ENCODE measurements around the gene PRR5L. TPM values are rescaled to one million over a fixed set of nuclear protein-coding genes. Genes with fewer than 3 reads are reported as not detected.

The PRR5L gene
- total and polyA plus RNA-seq, 9 of the 15 experiments (the other 6 are each of a cell fraction or from before 2014, with no cell fraction given), result 0.11 to 0.60 (median 0.36) TPM; not detected in 2

GRCh38 chr11:36313750-36314433, 17.8 kb downstream of the PRR5L start:
- Histone ChIP-seq H3K27ac (ENCODE audit: extremely low read depth, low read depth, low read length) (no peak overlapping the region), H2AFZ (ENCODE audit: low read depth, low read length) (no peak overlapping the region), H3K4me1 (replicated peaks in 1 of 2; ENCODE audit: control insufficient read depth in 2 of 2, insufficient read depth in 2 of 2, low read length in 2 of 2) (no peaks in the 10 kb centered on the region), H3K36me3 (ENCODE audit: control insufficient read depth, insufficient read depth, low read length) (no peaks in the 10 kb centered on the region), H3K79me2 (ENCODE audit: control insufficient read depth, insufficient read depth, low read length) (no peaks in the 10 kb centered on the region), H3K9me1 (ENCODE audit: control insufficient read depth, insufficient read depth, low read length) (no peaks in the 10 kb centered on the region), H3K4me3 (no peak overlapping the region), H3K9ac (ENCODE audit: insufficient read depth in 1 of 2, low read depth in 2 of 2, low read length in 2 of 2) (no peak overlapping the region), H3K9me3 (replicated peaks; ENCODE audit: control insufficient read depth, insufficient read depth, low read depth, low read length) (no peaks in the 10 kb centered on the region), H3K4me2 (ENCODE audit: insufficient read depth, low read length) (no peak overlapping the region), H4K20me1 (replicated peaks; ENCODE audit: control insufficient read depth, insufficient read depth, low read length) (no peaks in the 10 kb centered on the region), H3K27me3 (ENCODE audit: control insufficient read depth in 2 of 2, insufficient read depth in 2 of 2, low read length in 2 of 2) (peaks cover 9 to 11% of the 10 kb centered on the region in 2 experiments; a peak in 2 of 5 replicates)
- BruUV-seq (replicated peaks), result no TSS peak
- in situ Hi-C loops (cut with MboI) (no loop called here), intact Hi-C loops (cut with micrococcal nuclease) (no loop called here)
- POLR2A ChIA-PET, result interaction anchor here (1.4 kb wide), 1 partner anchor 164 kb away, joined by 3 read pairs; no protein-coding TSS in a partner anchor
- DNase-seq (ENCODE audit: extremely low read depth in 1 of 4, low spot score in 3 of 4) (no peak), FAIRE-seq (no peak), ATAC-seq (no peak)
- 2% methylated on average over 3 of the region's 3 CpGs for WGBS (ENCODE audit: insufficient coverage, low coverage, missing lambda C conversion rate)
- TF ChIP-seq TSC22D4 (tag; IDR thresholded peaks at IDR 0.05) (no peak), CREB3L1 (IDR thresholded peaks at IDR 0.05; ENCODE audit: borderline replicate concordance, low read depth) (no peak), TAF15 (IDR thresholded peaks at IDR 0.05; ENCODE audit: low read depth, low read length) (no peak), ZNF592 (IDR thresholded peaks at IDR 0.05) (no peak), KLF16 (IDR thresholded peaks at IDR 0.05) (no peak), ZSCAN29 (IDR thresholded peaks at IDR 0.05) (no peak), E2F6 (IDR thresholded peaks at IDR 0.05; ENCODE audit: borderline replicate concordance in 1 of 2, extremely low read depth in 1 of 2, insufficient read depth in 1 of 2, insufficient read length in 1 of 2, low read depth in 1 of 2, low read length in 1 of 2, poor library complexity in 1 of 2, severe bottlenecking in 1 of 2) (no peak), ZNF212 (CRISPR knock-in tag; IDR thresholded peaks at IDR 0.05) (no peak), NR0B1 (IDR thresholded peaks at IDR 0.05; ENCODE audit: partially characterized antibody) (no peak)
- CTCF ChIA-PET (ENCODE audit: low intra/inter-chr PET ratio), result no interaction called here

Data from K562 (cell line).